ENCODE measurements around the gene CRK. TPM values are rescaled to one million over a fixed set of nuclear protein-coding genes. Genes with fewer than 3 reads are reported as not detected.

CRK gene
- total and polyA plus RNA-seq, 11 donors = 17.0 to 49.0 (median 42.2) TPM

GRCh38 chr17:1467258-1467657 lies 11.2 kb upstream of the CRK start:
- 83 to 93% (median 90%) methylated on average over 12 to 16 of the region's 16 CpGs for WGBS, 4 donors
- no peak for TF ChIP-seq POLR2A (IDR thresholded peaks at IDR 0.05)
- no peak for TF ChIP-seq CTCF (IDR thresholded peaks at IDR 0.05)
- H3K4me3 ChIP-seq = no peak overlapping the region
- DNase-seq = no peak
- peaks cover 0 to 26% (median 6%) of the 10 kb centered on the region in 12 donors for H3K4me1 ChIP-seq
- no peaks in the 10 kb centered on the region for H3K9me3 ChIP-seq
- intact Hi-C loops (cut with DNase I) = loop anchor here in 1 of 10 donors (5.0 kb wide), 1 partner anchor 100 kb away; no protein-coding TSS in a partner anchor
- no peak for ATAC-seq
- peaks cover 0 to 85% (median 79%) of the 10 kb centered on the region in 9 donors for H3K36me3 ChIP-seq
- no peaks in the 10 kb centered on the region for H3K27me3 ChIP-seq
- H3K27ac ChIP-seq = no peak overlapping the region

GRCh38 chr17:1464186-1464585 lies 8.2 kb upstream of the CRK start:
- TF ChIP-seq POLR2A (IDR thresholded peaks at IDR 0.05) = no peak
- TF ChIP-seq CTCF (IDR thresholded peaks at IDR 0.05) = no peak
- Histone ChIP-seq H3K4me1 (peaks cover 0 to 52% (median 24%) of the 10 kb centered on the region in 12 donors), H3K4me3 (no peak overlapping the region), H3K27ac (no peak overlapping the region), H3K9me3 (no peaks in the 10 kb centered on the region), H3K27me3 (no peaks in the 10 kb centered on the region), H3K36me3 (peaks cover 0 to 61% (median 51%) of the 10 kb centered on the region in 9 donors)
- intact Hi-C loops (cut with DNase I) = no loop called here
- WGBS, 4 donors = 83 to 92% (median 87%) methylated on average over 6 to 8 of the region's 8 CpGs
- ATAC-seq (no peak), DNase-seq (no peak)

GRCh38 chr17:1462164-1463112 lies 6.4 kb upstream of the CRK start:
- DNase-seq = peak in 1 of 5 donors; percentile 56
- TF ChIP-seq POLR2A (IDR thresholded peaks at IDR 0.05) (no peak), CTCF (IDR thresholded peaks at IDR 0.05) (no peak)
- peaks cover 0 to 46% (median 35%) of the 10 kb centered on the region in 9 donors for H3K36me3 ChIP-seq
- no peaks in the 10 kb centered on the region for H3K9me3 ChIP-seq
- peaks cover 0 to 49% (median 24%) of the 10 kb centered on the region in 12 donors for H3K4me1 ChIP-seq
- intact Hi-C loops (cut with DNase I) = no loop called here
- H3K4me3 ChIP-seq = no peak overlapping the region
- 64 to 67% (median 66%) methylated on average over 33 of the region's 33 CpGs for WGBS, 4 donors
- ATAC-seq = peak in 1 of 4 donors; percentile 27
- H3K27me3 ChIP-seq = no peaks in the 10 kb centered on the region
- peak overlapping the region in 10 of 12 donors; percentile 6 to 55 (median 23) for H3K27ac ChIP-seq

- H3K27ac ChIP-seq = peak overlapping the region in 10 of 12 donors; percentile 3 to 91 (median 78)
- WGBS, 4 donors = 86 to 88% (median 87%) methylated on average over 18 of the region's 18 CpGs
- H3K36me3 ChIP-seq = peaks cover 0 to 36% (median 26%) of the 10 kb centered on the region in 9 donors
- H3K4me1 ChIP-seq = peaks cover 0 to 59% (median 30%) of the 10 kb centered on the region in 12 donors
- ATAC-seq (no peak), DNase-seq (no peak)
- intact Hi-C loops (cut with DNase I) = no loop called here
- no peaks in the 10 kb centered on the region for H3K27me3 ChIP-seq
- H3K4me3 ChIP-seq = no peak overlapping the region
- H3K9me3 ChIP-seq = no peaks in the 10 kb centered on the region
- TF ChIP-seq CTCF (IDR thresholded peaks at IDR 0.05) (no peak), POLR2A (IDR thresholded peaks at IDR 0.05) (no peak)
These were observed 5.3 kb upstream of the CRK start for GRCh38 chr17:1461198-1461944.
